Measurements from ENCODE around the gene MEIS2.

DNA sequence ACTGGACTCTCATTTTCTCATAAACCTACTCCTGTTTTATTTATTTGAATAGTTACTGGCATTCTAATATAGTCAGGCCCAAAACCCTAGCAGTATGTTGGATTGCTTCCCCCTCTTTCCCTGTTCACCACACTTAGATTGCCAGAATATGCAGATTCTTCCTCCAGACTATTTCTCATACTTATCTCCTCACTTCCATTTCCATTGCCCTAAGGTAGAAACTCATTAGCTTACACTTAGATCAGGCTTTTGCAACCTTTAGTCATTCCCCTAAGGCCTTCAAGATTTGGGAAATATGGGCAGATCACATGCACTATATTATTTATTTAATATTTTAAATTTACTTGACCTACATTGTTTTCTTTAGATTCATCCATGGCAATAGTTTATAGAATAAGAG is 98.9 kb downstream of the MEIS2 start:
- no peak for TF ChIP-seq RAD21 (conservative IDR thresholded peaks at IDR 0.05)
- TF ChIP-seq MXI1 (conservative IDR thresholded peaks at IDR 0.05; ENCODE audit: poor library complexity, severe bottlenecking): no peak
